ENCODE results near the gene C4orf33. TPM values are rescaled to one million over a fixed set of nuclear protein-coding genes. Genes with fewer than 3 reads are reported as not detected.

The C4orf33 gene
- total and polyA plus RNA-seq, 7 donors = 1.4 to 3.1 (median 1.8) TPM

GRCh38 chr4:129149906-129150305, 54.0 kb downstream of the C4orf33 start:
- WGBS, 3 donors = 14 to 24% (median 17%) methylated on average over 1 of the region's 1 CpG
- no peak for TF ChIP-seq CTCF (IDR thresholded peaks at IDR 0.05)
- intact Hi-C loops (cut with DNase I) = no loop called here
- no peaks in the 10 kb centered on the region for H3K36me3 ChIP-seq (ENCODE audit: insufficient read depth in 1 of 2, low read depth in 1 of 2)
- no peak overlapping the region for H3K27ac ChIP-seq
- ATAC-seq (no peak), DNase-seq (no peak)
- H3K9me3 ChIP-seq = no peaks in the 10 kb centered on the region
- H3K4me3 ChIP-seq = no peak overlapping the region
- no peaks in the 10 kb centered on the region for H3K4me1 ChIP-seq
- H3K27me3 ChIP-seq (ENCODE audit: insufficient read depth in 3 of 3, low read length in 2 of 3) = no peaks in the 10 kb centered on the region

- intact Hi-C loops (cut with DNase I) = no loop called here
- H3K27ac ChIP-seq = no peak overlapping the region
- DNase-seq (no peak), ATAC-seq (no peak)
- no peaks in the 10 kb centered on the region for H3K4me1 ChIP-seq
- H3K9me3 ChIP-seq = no peaks in the 10 kb centered on the region
- no peak overlapping the region for H3K4me3 ChIP-seq
- H3K27me3 ChIP-seq (ENCODE audit: insufficient read depth in 3 of 3, low read length in 2 of 3) = no peaks in the 10 kb centered on the region
- H3K36me3 ChIP-seq (ENCODE audit: insufficient read depth in 1 of 2, low read depth in 1 of 2) = no peaks in the 10 kb centered on the region
- WGBS, 3 donors = 73 to 78% (median 74%) methylated on average over 2 of the region's 2 CpGs
- TF ChIP-seq CTCF (IDR thresholded peaks at IDR 0.05) = no peak
These were observed 56.4 kb downstream of the C4orf33 start for GRCh38 chr4:129152350-129152749.

GRCh38 chr4:129153700-129154099, 57.7 kb downstream of the C4orf33 start:
- no peak for DNase-seq
- Histone ChIP-seq H3K4me1 (no peaks in the 10 kb centered on the region), H3K27ac (no peak overlapping the region), H3K36me3 (ENCODE audit: insufficient read depth in 1 of 2, low read depth in 1 of 2) (no peaks in the 10 kb centered on the region), H3K27me3 (ENCODE audit: insufficient read depth in 3 of 3, low read length in 2 of 3) (no peaks in the 10 kb centered on the region), H3K9me3 (no peaks in the 10 kb centered on the region), H3K4me3 (no peak overlapping the region)
- WGBS, 3 donors = 40 to 95% (median 43%) methylated on average over 1 of the region's 1 CpG
- no peak for ATAC-seq
- intact Hi-C loops (cut with DNase I) = no loop called here
- TF ChIP-seq CTCF (IDR thresholded peaks at IDR 0.05) = no peak

GRCh38 chr4:129162450-129162849, 66.5 kb downstream of the C4orf33 start:
- H3K27me3 ChIP-seq (ENCODE audit: insufficient read depth in 3 of 3, low read length in 2 of 3) = peaks cover 0 to 3% (median 3%) of the 10 kb centered on the region in 3 donors
- intact Hi-C loops (cut with DNase I) = no loop called here
- no peak overlapping the region for H3K4me3 ChIP-seq
- H3K36me3 ChIP-seq (ENCODE audit: insufficient read depth in 1 of 2, low read depth in 1 of 2) = no peaks in the 10 kb centered on the region
- DNase-seq = no peak
- no peak overlapping the region for H3K27ac ChIP-seq
- H3K4me1 ChIP-seq = no peaks in the 10 kb centered on the region
- ATAC-seq = no peak
- H3K9me3 ChIP-seq = no peaks in the 10 kb centered on the region
- TF ChIP-seq CTCF (IDR thresholded peaks at IDR 0.05) = no peak

- ATAC-seq (no peak), DNase-seq (no peak)
- TF ChIP-seq CTCF (IDR thresholded peaks at IDR 0.05) = no peak
- H3K4me3 ChIP-seq = no peak overlapping the region
- no peaks in the 10 kb centered on the region for H3K36me3 ChIP-seq (ENCODE audit: insufficient read depth in 1 of 2, low read depth in 1 of 2)
- H3K4me1 ChIP-seq = no peaks in the 10 kb centered on the region
- H3K27ac ChIP-seq = no peak overlapping the region
- intact Hi-C loops (cut with DNase I) = no loop called here
- peaks cover 0 to 3% (median 3%) of the 10 kb centered on the region in 3 donors for H3K27me3 ChIP-seq (ENCODE audit: insufficient read depth in 3 of 3, low read length in 2 of 3)
- no peaks in the 10 kb centered on the region for H3K9me3 ChIP-seq
- WGBS, 3 donors = 75 to 84% (median 76%) methylated on average over 3 of the region's 3 CpGs
These were observed 67.5 kb downstream of the C4orf33 start for GRCh38 chr4:129163427-129163826.
